Measurements from ENCODE around the gene PQBP1. TPM values are rescaled to one million over a fixed set of nuclear protein-coding genes. Genes with fewer than 3 reads are reported as not detected.

Gene PQBP1
- total RNA-seq, 2 donors from 2014 or later: 46.6 to 69.0 TPM

GRCh38 chrX:48919360-48919841 is 21.7 kb downstream of the PQBP1 start:
- 0% methylated on average over 15 of the region's 15 CpGs; no CpG with 5 or more reads in 1 of the 2 experiments for WGBS, 2 experiments (ENCODE audit: insufficient coverage in 1 of 2, insufficient read length in 1 of 2)
- peak overlapping the region; percentile 90 for H3K4me3 Mint-ChIP-seq
- Histone ChIP-seq H3K27ac (ENCODE audit: low read depth, low read length) (peak overlapping the region; percentile 69), H3K36me3 (ENCODE audit: control insufficient read depth, insufficient read depth, low read length) (peaks cover 25% of the 10 kb centered on the region), H3K9ac (ENCODE audit: extremely low read depth, low read length, poor library complexity, severe bottlenecking) (peak overlapping the region; percentile 83), H3K27me3 (ENCODE audit: control insufficient read depth, insufficient read depth, low read length, poor library complexity, severe bottlenecking) (no peaks in the 10 kb centered on the region), H3K4me1 (ENCODE audit: control insufficient read depth, insufficient read depth, low read length) (no peaks in the 10 kb centered on the region), H3K9me3 (ENCODE audit: control insufficient read depth, low read length) (no peaks in the 10 kb centered on the region), H3K4me3 (ENCODE audit: low read length) (peak overlapping the region; percentile 88)
- H3K27ac Mint-ChIP-seq: peak overlapping the region; percentile 98
- no peaks in the 10 kb centered on the region for H3K27me3 Mint-ChIP-seq (ENCODE audit: insufficient read depth)
- H3K36me3 Mint-ChIP-seq (ENCODE audit: low read depth): peaks cover 47% of the 10 kb centered on the region
- peak; percentile 83 for DNase-seq
- no peak for TF ChIP-seq CTCF (conservative IDR thresholded peaks at IDR 0.05)
- peaks cover 56% of the 10 kb centered on the region for H3K9me3 Mint-ChIP-seq
- H3K4me1 Mint-ChIP-seq: peaks cover 24% of the 10 kb centered on the region

- H3K4me3 ChIP-seq (ENCODE audit: low read length): peak overlapping the region; percentile 88
Measured at GRCh38 chrX:48919947-48920717, 22.4 kb downstream of the PQBP1 start.

GRCh38 chrX:48920718-48921104 is 23.0 kb downstream of the PQBP1 start:
- no peak for TF ChIP-seq CTCF (conservative IDR thresholded peaks at IDR 0.05)
- peak overlapping the region; percentile 98 for H3K27ac Mint-ChIP-seq
- peaks cover 54% of the 10 kb centered on the region for H3K9me3 Mint-ChIP-seq
- no peaks in the 10 kb centered on the region for H3K27me3 Mint-ChIP-seq (ENCODE audit: insufficient read depth)
- H3K4me1 ChIP-seq (ENCODE audit: control insufficient read depth, insufficient read depth, low read length): no peaks in the 10 kb centered on the region
- H3K4me3 ChIP-seq (ENCODE audit: low read length): no peak overlapping the region
- peak; percentile 65 for DNase-seq
- H3K9ac ChIP-seq (ENCODE audit: extremely low read depth, low read length, poor library complexity, severe bottlenecking): no peak overlapping the region
- no peak overlapping the region for H3K27ac ChIP-seq (ENCODE audit: low read depth, low read length)
- WGBS, 2 experiments (ENCODE audit: insufficient coverage in 1 of 2, insufficient read length in 1 of 2): 58 to 80% methylated on average over 2 of the region's 4 CpGs
- H3K27me3 ChIP-seq (ENCODE audit: control insufficient read depth, insufficient read depth, low read length, poor library complexity, severe bottlenecking): no peaks in the 10 kb centered on the region
- peak overlapping the region; percentile 90 for H3K4me3 Mint-ChIP-seq
- no peaks in the 10 kb centered on the region for H3K9me3 ChIP-seq (ENCODE audit: control insufficient read depth, low read length)
- peaks cover 20% of the 10 kb centered on the region for H3K4me1 Mint-ChIP-seq
- peaks cover 17% of the 10 kb centered on the region for H3K36me3 ChIP-seq (ENCODE audit: control insufficient read depth, insufficient read depth, low read length)
- peaks cover 43% of the 10 kb centered on the region for H3K36me3 Mint-ChIP-seq (ENCODE audit: low read depth)

More at GRCh38 chrX:48919947-48920717, 22.4 kb downstream of the PQBP1 start:
- H3K36me3 ChIP-seq (ENCODE audit: control insufficient read depth, insufficient read depth, low read length): peaks cover 18% of the 10 kb centered on the region
- H3K9ac ChIP-seq (ENCODE audit: extremely low read depth, low read length, poor library complexity, severe bottlenecking): peak overlapping the region; percentile 83
- Mint-ChIP-seq H3K27me3 (ENCODE audit: insufficient read depth) (no peaks in the 10 kb centered on the region), H3K27ac (peak overlapping the region; percentile 98), H3K4me3 (peak overlapping the region; percentile 90), H3K9me3 (peaks cover 52% of the 10 kb centered on the region), H3K36me3 (ENCODE audit: low read depth) (peaks cover 43% of the 10 kb centered on the region), H3K4me1 (peaks cover 16% of the 10 kb centered on the region)
- H3K27me3 ChIP-seq (ENCODE audit: control insufficient read depth, insufficient read depth, low read length, poor library complexity, severe bottlenecking): no peaks in the 10 kb centered on the region
- no peaks in the 10 kb centered on the region for H3K9me3 ChIP-seq (ENCODE audit: control insufficient read depth, low read length)
- TF ChIP-seq CTCF (conservative IDR thresholded peaks at IDR 0.05): no peak
- H3K4me1 ChIP-seq (ENCODE audit: control insufficient read depth, insufficient read depth, low read length): no peaks in the 10 kb centered on the region
- WGBS, 2 experiments (ENCODE audit: insufficient coverage in 1 of 2, insufficient read length in 1 of 2): 57% methylated on average over 8 of the region's 8 CpGs; no CpG with 5 or more reads in 1 of the 2 experiments
- H3K27ac ChIP-seq (ENCODE audit: low read depth, low read length): no peak overlapping the region
- DNase-seq: peak; percentile 36
